HG03439 (cell line): Measurements from ENCODE around the gene LYPD6B.
A peak's percentile ranks its signal among the peaks of the same experiment; 100 is the strongest.

Experiments used
- ATAC-seq: cut with Tn5 transposase; IDR thresholded peaks from one replicate; pipeline ENCODE4 v1.9.1; 2021; ENCODE audit warnings: mild to moderate bottlenecking, moderate library complexity; ENCODE audit not compliant: unreplicated experiment

LYPD6B gene

DNA sequence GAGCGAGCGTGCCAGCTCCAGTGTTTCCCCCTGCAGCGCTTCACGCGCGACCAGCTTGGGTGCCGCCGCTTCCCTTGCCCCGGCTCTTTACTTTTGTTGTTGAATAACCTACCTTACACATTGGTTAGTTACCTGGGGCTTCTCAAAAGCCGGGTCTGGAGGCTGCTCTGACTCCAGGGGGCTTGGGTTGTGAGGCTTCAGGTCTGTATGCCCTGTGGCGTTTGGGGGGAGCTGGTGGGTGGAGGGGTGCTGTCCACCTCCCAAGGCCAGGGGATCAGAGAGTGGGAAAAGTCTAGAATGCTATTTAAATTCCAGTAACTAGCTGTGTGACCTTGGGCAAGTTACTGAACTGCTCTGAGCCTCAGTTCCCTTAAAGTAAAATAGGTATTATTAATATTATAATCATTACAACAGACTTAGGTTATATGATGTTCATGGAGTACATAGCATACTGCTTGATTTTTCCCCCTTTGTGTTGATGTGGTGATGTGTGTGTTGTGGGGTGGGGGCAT, 770 bp downstream of the LYPD6B start:
- no peak for ATAC-seq

DNA sequence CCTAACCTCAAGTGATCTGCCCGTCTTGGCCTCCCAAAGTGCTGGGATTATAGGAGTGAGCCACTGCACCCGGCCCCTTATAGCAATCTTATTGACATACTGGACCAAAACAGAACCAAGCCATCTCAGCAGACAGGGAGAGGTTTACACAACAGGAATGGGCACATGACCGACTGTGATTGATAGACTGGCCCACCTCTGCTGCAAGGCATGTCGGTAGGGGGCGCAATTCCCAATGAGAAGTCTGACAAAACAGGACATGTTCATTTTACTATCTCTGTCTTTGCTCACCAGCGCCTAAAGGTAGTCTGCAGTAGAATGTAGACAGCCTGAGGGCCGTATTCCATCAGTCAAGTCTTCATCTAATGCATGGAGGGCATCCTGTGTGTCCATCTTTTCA, 2.0 kb downstream of the LYPD6B start:
- peak; percentile 52 for ATAC-seq

DNA sequence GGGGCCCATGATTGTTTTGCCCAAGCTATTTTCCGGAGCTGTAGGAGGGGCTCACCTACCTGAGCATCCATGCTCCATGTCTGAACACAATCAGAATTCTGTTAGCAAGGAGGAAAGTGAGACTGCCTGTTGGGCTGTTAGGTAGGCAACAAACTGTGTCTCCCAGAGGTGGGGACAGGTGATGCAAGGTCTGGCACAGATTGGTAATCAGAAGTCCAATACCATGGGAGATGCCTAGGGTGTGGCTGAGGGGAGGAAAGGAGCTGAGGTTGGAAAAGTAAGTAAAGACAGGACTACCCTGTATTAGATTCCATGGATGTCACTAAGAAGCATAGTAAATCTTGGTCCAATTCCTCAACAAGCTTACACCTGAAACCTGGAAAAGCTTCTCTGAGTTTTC, 3.0 kb downstream of the LYPD6B start:
- ATAC-seq = no peak

DNA sequence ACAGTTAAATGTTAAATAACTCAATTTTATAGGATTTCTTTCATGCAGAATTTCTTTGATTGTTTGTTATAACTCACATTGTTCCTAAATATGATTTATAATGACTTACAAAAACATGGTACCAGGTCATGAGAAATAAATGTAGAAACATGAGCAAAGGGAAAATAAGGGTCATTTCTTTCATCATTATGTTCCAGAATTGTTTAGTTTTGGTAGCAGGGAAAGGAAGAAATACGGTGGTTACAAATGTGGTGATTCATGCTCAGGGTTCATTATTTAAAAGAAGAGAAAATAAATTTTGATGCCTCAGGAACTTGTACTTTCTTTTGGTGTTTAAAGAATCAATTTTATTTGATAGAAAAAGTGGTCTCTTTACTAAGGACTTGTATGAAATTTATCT, 4.4 kb downstream of the LYPD6B start:
- no peak for ATAC-seq

DNA sequence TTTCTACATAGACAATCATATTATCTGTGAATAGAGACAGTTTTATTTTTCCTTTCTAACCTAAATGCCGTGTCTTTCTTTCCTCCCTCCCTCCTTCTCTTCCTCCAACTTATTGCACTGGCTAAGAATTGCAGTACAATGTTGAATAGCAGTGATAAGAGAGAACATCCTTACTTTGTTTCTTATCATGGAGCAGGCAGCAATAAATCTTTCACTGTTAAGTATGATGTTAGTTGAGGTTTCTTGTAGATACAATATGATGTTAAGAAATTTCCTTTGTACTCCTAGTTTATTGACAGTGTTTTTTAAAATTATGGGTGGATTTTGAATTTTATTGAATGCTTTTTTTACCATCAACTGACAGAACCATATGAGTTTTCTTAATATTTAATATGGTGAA, 6.0 kb downstream of the LYPD6B start:
- no peak for ATAC-seq

DNA sequence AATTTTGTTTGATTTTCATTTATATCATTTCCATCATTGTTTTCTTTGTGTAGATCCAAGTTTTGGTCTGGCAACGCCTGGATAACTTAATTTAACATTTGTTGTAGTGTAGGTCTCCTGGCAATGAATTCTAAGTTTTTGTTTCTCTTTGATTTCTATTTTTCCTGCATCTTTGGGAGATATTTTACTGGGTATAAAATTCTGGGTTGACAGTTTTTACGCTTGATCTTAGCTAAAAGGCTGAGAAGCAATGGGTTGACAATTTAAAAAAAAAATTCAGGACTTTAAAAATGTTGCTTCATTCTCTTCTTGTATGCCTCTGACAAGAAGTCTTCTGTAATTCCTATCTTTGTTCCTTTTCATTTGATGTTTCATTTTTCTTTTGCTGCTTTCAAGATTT, 8.6 kb downstream of the LYPD6B start:
- ATAC-seq = no peak

DNA sequence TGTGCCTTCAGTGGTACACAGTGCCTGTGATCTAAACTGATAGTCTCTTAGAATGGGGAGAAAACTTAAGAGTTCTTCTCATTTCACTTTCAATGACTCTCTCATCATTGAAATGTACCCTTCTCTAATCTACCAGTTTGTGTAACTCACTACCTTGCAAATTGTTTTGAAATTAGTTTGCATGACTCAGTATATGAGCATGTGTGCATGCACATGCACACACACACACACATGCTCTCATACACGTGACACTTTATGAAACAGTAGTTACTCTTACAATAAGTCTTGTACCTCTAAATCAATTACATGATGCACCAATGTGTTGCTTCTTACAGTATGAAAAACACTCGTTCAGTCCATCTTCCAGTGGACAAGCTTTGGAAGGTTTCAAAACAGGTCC, 10.6 kb downstream of the LYPD6B start:
- no peak for ATAC-seq

DNA sequence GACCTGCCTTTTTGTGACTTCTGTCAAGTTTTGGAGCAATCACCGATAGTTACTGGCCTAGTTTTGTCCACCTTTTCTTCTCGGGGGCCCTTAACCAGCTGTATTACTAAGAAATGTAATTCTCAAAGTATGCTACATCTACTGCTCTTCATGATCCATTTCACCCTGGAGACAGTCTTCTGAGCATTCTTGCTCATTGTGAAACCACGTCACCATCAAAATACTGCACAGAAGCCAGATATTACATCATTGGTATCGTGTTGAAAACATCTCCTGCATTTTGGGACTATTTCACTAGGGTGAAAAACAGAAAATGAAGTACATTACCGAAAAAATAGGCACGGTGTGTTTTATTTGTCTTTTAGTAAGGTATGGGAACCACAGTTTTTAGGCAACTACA, 11.7 kb downstream of the LYPD6B start:
- ATAC-seq = peak; percentile 92

DNA sequence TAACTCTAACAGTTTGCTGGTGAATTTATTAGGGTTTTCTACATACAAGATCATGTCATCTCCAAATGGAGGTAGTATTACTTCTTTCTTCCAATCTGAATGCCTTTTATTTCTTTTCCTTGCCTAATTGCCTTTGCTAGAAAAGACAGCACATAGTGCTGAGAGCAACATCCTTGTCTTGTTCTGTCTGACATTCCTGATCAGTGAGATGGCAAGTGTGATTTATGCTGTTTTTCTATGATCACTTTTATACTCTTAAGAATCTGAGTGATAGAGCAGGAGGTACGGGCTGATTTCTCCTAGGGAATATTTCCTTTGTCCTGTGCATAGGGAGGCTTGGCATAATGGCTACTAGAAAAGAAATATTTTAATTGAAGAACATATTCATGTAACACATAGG, 17.3 kb downstream of the LYPD6B start:
- ATAC-seq = no peak

DNA sequence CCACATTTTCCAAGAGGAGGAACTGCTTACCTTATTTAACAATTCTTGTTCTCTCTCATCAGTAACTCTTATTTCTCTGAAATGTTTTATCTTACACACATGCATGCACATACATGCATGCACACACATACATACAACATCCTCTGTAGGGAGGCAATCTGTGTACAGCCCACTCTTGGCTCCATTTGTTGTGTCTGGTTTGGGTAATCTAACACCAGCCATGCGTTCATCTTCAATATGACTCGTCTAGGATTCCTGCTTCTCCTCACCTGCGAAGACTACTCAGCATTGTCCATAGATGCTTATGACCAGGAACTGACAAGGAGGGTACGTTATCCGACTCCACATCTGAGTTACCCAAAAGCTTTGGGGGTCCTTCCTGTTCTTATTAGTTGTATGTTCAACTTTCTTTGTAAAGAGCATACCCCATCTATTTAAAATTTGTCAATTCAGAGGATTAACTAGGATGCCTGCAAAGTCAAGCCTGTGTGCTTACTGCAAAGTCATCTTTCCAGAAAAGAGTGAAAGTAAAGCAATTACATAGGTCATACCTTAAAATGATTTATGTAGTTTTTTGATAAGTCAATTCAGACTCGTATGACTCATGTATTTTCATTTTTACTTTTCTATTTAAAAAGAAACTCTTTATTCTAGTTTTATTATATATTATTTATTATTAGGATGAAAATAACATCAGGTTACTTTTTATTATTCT, 18.2 kb downstream of the LYPD6B start:
- no peak for ATAC-seq

DNA sequence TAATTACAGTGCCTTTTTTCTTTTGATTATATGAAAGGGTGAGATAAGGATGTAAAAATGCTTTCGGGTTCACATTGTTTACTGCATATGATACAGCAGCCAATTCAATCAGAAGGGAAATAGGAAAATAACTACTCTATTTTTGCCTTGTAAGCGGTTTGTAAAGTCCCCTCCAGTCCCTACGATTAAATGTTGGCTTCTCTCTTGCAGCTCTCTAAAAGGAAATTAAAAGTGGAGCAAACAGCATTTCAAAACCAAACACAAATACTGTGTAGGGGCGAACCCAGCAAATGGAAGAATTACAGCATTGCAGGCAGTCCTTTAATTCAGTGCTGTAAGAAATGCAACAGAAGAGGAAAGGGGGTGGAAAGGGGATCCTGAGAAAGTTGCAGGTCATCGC, 18.9 kb downstream of the LYPD6B start:
- ATAC-seq = no peak

DNA sequence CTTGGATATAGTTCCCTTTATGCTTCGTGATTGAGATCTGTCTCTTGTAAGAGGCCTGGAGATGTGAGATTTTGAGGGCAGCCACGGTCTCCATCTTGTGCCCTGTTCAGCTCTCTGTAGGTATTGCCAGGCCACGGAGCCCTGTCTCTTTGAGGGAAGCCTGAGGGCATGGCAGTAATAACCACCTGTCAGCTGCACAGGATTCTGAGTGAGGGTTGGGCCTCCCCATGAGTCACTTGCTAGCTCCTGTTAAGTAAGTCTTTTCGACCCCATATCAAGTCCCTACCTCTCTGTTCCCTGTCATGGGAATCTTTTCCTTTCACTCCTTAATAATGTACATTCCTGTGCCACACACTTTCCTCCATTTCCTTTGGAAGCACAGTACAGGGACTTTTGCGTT, 20.4 kb downstream of the LYPD6B start:
- no peak for ATAC-seq

DNA sequence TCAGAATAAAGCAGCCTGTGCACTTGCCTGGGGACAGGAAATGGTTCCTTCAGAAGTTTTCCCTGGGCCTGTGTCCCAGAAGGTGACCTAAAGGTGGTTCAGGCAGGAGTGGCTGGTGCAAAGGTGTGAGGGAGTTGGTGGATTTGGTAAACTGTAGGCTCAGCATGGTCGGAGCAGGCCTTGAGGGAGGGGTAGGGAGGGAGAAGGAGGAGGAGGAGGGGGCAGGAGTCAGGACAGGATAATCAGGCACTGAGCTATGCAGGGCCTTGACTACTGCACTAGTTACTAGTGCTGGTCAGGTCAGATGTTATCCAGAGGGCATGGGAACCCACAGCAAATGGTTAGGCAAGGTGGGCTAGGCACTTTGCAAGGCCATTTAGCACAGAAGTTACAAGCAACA, 21.3 kb downstream of the LYPD6B start:
- ATAC-seq = no peak

DNA sequence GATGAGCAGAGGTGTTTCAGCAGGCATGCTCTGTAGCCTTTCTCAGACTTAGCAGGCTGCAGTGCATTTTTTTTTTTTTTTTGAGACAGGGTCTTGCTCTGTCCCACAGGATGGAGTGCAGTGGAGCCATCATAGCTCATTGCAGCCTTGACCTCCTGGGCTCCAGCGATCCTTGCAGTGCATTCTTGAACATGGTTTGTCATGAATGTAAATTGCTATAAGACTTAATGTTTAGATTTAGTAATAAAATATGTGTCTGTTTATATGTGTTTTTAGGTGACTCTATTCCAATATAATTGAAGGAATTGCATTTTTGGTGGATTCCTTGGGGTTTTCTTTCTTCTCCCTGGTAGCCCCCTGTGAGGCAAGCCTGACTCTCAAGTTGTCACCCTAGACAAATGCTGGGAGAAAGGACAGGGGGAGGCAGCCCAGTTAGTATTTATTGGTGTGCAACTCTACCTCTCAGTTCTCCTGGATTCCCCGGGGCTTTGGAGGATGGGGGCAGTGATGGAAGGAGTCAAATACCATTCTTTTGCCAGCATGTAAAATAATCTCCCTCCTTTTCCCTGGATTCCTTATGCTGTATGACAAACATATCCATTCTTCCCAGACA, 22.7 kb downstream of the LYPD6B start:
- no peak for ATAC-seq

DNA sequence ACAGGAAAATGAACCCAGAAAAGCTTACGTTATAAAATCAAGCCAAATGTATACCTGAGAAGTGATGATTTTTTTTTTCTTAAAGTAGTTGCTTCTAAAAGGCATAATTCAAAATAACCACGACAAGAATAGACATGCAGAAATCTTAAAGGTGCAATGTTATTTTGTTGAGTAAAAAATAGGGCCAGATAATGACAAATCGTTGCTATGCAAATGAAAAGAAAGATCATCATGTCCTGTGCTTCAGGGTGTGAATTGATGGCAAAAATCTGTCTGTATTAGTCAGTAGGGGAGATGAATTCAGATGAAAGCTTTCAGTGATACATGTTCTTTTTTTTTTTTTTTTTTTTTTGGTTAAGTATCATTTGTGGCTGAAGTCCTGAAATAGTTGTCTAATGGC, 24.0 kb downstream of the LYPD6B start:
- ATAC-seq = no peak

DNA sequence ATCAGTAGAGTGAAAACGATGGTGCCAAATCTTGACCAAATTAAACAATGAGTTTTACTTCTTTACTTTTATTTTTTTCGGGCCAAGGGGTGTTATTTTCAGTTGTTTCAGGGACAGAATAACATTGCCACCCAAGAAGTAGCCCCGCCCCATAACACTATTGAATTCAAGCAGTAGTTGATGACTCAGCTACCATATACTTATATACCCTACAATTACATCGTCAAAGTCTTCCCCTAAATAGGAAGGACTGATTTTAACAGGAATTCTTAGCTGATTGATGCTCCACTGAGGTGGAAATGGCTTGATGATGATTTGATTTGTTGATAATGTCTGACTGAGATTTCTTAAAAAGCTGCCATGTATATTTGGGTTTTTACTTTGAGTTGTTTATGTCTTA, 24.7 kb downstream of the LYPD6B start:
- ATAC-seq = no peak

DNA sequence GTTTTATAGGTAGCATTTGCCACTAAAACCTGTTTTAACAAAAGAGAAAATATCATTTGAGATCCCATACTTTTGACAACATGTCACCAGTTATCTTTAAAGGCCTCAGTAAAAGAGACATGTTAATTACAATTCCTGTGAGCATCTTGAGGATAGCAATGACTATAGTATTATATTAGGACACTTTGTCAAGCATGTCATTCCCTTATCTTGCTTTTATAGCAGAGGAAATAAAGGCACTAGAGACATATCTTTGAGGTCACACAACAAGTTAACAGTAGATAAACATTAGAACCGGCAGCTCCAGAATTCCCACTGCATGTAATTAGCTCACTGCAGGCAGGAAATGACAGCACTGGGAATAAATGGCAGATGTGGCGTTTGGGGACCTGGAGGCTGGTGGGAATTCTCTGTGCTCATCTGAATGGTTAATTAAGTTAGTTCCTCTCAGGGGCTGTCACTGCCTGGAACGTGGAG, 25.9 kb downstream of the LYPD6B start:
- ATAC-seq = no peak

DNA sequence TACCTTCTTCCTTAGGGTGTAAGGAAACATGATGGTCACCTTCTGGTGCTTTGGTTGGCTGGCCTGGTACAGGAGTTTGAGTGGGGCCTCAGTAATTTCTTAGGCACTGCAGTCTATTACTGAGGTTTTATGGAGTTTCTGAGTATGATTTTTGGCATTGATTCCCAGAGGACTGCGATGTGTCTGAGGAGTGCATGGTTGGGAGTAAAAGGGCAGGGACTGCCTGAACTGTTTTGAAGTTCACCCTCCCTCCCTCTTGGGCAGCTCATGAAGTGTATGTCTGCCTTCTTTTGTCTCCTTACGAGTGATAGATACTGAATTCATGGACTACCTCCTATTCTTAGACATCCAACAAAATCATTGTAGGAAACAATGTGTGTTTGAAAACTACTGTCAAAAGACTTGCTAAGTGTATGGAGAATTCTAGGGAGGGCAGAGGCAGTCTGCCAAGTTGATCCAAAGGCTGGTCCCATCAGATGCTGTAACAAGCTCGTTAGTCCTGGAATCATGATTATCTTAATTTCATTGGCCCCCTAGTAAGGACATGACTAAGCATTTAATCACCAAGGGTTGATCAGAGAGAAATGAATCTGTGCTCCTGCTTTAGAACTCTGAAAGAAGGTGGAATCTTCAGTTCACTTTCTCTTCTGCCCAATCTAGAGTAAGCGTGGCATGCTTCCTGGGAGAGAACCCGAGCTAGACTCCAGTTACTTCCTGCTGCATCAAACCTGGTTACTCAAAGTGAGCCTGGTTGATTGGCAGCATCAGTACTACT, 26.5 kb downstream of the LYPD6B start:
- no peak for ATAC-seq

DNA sequence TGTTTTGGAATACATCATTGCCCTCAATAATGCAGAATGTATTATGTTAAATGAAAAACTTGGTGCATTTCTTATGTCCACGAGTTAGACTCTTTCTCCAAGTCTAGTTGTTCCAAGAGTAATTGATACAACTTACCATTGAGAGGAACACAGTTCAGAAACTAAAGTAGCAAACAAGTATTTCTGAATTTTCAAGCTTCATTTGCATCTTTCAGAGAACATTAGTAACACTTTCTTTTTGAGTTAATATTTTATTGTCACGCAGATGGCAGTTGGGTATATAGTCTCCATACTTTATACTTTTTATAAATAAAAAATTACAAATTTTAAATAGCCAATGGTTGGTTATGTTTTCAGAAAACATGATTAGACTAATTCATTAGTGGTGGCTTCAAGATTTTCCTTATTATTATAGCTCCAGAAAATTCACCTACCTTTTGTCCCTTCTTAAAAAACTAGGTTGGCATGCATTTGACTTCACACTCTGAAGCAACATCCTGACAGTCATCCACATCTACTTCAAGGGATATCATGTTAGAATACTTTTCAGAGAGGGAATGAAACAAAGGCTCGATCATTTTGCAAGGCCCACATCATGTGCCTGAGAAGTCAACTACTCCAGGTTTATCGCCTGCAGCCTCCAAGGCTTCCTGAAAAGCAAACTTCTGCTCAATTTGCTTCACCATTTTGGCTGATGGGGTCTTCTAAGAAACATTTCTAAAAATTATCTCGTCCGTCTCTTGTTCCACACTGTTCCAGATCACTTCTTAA, 29.9 kb downstream of the LYPD6B start:
- ATAC-seq = no peak

DNA sequence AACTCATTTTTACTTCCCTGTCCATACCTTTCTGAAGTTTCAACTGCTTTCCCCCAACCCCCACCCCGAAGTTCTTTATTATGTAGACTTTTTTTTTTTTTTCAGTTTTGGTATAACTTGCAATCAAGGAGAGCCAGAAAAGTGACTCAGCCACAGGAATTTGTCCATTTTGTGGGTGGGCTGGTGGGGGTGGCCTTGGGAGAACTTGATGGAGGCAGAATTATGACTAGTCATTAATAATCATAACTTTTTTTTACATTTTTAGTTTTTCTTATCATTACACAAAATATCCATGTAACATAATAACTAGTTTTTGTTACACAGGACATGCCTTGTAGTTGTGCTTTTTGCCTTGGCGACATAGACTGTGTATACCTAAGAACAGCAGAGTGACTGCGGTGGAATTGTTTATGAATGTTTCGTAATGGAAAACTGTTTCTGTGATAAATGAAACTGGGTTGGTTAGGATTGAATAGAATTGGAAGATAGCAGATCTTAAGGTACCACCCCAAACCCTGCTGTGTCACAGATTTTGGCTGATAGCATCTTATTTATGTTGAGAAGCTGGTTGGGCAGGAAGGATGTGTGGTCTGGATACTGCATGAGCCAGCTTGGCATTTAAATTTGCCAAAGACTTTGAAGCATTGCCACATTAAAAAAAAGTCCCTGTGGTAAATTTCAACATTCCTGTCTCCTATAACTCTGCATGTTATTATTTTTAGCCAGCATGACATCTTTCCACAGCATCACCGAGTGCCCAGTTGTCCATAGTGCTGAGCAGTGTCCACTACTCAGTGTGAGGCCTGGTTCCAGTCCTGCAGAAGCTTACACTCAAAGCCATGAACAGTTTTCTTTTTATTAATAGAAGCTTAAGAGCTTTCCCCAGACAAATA, 30.7 kb downstream of the LYPD6B start:
- ATAC-seq = no peak
